GM12801 (cell line): ENCODE measurements around the gene RELL1.

Experiments used
- CTCF ChIP-seq: IDR thresholded peaks from one replicate; pipeline ENCODE4 v1.5.1; 2011; ENCODE audit warnings: control low read depth; ENCODE audit not compliant: insufficient read length; ENCODE audit errors: extremely low read depth

Gene RELL1

GRCh38 chr4:37584071-37584470 lies 102.1 kb downstream of the RELL1 start:
- no peak for TF ChIP-seq CTCF

- TF ChIP-seq CTCF: no peak
These were observed 112.6 kb downstream of the RELL1 start for GRCh38 chr4:37573566-37573965.

GRCh38 chr4:37568489-37568888 lies 117.7 kb downstream of the RELL1 start:
- no peak for TF ChIP-seq CTCF

- no peak for TF ChIP-seq CTCF
These were observed 118.3 kb downstream of the RELL1 start for GRCh38 chr4:37567836-37568235.

- no peak for TF ChIP-seq CTCF
These were observed 123.6 kb downstream of the RELL1 start for GRCh38 chr4:37562592-37562991.

- no peak for TF ChIP-seq CTCF
These were observed 124.4 kb downstream of the RELL1 start for GRCh38 chr4:37561803-37562207.

- no peak for TF ChIP-seq CTCF
These were observed 124.9 kb downstream of the RELL1 start for GRCh38 chr4:37561196-37561802.
